ENCODE measurements around the gene CHD3. TPM values are rescaled to one million over a fixed set of nuclear protein-coding genes. Genes with fewer than 3 reads are reported as not detected.
A peak's percentile ranks its signal among the peaks of the same experiment; 100 is the strongest.

The CHD3 gene
- total RNA-seq, 2 experiments from 2014 or later: 130 to 139 TPM

GRCh38 chr17:7930841-7931631 is 42.4 kb downstream of the CHD3 start:
- Mint-ChIP-seq H3K36me3 (ENCODE audit: low read depth) (peaks cover 19% of the 10 kb centered on the region), H3K27me3 (no peaks in the 10 kb centered on the region), H3K27ac (peak overlapping the region; percentile 94), H3K4me3 (peak overlapping the region; percentile 87), H3K4me1 (ENCODE audit: low read depth) (peaks cover 37% of the 10 kb centered on the region), H3K9me3 (no peaks in the 10 kb centered on the region)
- TF ChIP-seq, protein P1, sequence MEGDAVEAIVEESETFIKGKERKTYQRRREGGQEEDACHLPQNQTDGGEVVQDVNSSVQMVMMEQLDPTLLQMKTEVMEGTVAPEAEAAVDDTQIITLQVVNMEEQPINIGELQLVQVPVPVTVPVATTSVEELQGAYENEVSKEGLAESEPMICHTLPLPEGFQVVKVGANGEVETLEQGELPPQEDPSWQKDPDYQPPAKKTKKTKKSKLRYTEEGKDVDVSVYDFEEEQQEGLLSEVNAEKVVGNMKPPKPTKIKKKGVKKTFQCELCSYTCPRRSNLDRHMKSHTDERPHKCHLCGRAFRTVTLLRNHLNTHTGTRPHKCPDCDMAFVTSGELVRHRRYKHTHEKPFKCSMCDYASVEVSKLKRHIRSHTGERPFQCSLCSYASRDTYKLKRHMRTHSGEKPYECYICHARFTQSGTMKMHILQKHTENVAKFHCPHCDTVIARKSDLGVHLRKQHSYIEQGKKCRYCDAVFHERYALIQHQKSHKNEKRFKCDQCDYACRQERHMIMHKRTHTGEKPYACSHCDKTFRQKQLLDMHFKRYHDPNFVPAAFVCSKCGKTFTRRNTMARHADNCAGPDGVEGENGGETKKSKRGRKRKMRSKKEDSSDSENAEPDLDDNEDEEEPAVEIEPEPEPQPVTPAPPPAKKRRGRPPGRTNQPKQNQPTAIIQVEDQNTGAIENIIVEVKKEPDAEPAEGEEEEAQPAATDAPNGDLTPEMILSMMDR (IDR thresholded peaks at IDR 0.05): no peak
- intact Hi-C loops (cut with micrococcal nuclease): no loop called here
- no peak for ATAC-seq
- DNase-seq: peak; percentile 21
- POLR2A ChIA-PET: interaction anchor here (0.7 to 2.3 kb wide), 7 partner anchors 9 to 244 kb away, joined by 3 to 12 read pairs (median 3); partner anchors contain the start of gene RNF227
- CTCF ChIA-PET: interaction anchor here (1.1 to 8.2 kb wide), 9 partner anchors 13 to 163 kb away, joined by 4 to 90 read pairs (median 6); partner anchors contain the start of gene RNF227

DNA sequence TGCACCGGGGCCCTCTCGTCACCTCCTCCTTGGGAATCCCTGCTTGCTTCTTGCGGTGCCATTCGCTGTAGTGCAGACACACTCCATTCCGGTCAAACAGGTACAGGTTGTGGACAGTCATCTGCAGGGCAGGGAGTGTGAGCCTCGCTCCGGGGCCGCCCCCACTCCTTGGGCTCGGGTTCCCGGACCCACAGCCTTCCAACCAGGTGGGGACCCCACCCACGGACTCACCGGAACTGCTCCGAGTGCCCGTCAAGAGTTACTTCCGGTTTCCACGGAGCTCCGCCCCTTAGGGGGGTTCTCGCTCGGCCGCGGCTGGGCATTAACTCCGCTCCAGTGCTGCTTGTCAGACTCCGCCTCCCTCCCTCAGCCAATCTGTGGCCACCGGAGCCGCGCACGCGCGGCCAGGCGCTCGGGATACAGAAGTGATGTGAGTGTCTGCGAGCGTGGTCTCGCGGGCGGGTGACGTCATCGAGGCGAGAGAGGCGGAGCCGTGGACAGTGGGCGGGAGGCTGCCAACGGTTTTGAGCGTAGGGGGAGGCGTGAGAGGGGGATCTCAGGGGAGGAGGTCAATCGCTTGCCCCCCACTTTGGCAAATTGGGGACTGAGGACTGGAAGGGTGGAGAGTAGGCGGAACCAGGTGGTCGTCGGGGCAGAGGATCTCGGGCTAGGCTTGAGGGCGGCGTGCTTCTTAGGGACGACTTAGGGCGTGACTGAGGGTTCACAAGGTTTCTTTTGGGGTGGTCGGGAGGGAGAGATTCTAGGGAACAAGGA is 43.3 kb downstream of the CHD3 start, which contains the start of the genes CNTROB and TRAPPC1:
CNTROB (plus strand) TSS at position 498 of the 774 bp plus-strand sequence. CDS start 874 bp downstream, outside the sequence.
TRAPPC1 (minus strand) TSS at position 238 of the 774 bp plus-strand sequence; CDS start at position 121, 117 bp downstream.
- H3K4me3 Mint-ChIP-seq: peak within 1 kb of the TSS; percentile 87
- ATAC-seq (peak; percentile 99), DNase-seq (peak; percentile 99)
- TF ChIP-seq, protein P1 (IDR thresholded peaks at IDR 0.05): no peak
- intact Hi-C loops (cut with micrococcal nuclease): no loop called here
- H3K4me1 Mint-ChIP-seq (ENCODE audit: low read depth): peaks cover 40% of the 10 kb centered on the region
- POLR2A ChIA-PET: interaction anchor here (0.7 to 2.3 kb wide), 17 partner anchors 8 to 245 kb away, joined by 3 to 17 read pairs (median 4); partner anchors contain the start of gene RNF227
- CTCF ChIA-PET: interaction anchor here (1.1 to 8.2 kb wide), 14 partner anchors 10 to 162 kb away, joined by 4 to 90 read pairs (median 6); partner anchors contain the start of gene RNF227
- H3K27me3 Mint-ChIP-seq: no peaks in the 10 kb centered on the region
- peak within 1 kb of the TSS; percentile 94 for H3K27ac Mint-ChIP-seq
- peaks cover 27% of the 10 kb centered on the region for H3K36me3 Mint-ChIP-seq (ENCODE audit: low read depth)
- no peaks in the 10 kb centered on the region for H3K9me3 Mint-ChIP-seq

- TF ChIP-seq, protein P1 (IDR thresholded peaks at IDR 0.05): no peak
- H3K27me3 Mint-ChIP-seq: no peaks in the 10 kb centered on the region
- DNase-seq (peak; percentile 43), ATAC-seq (peak; percentile 27)
- H3K9me3 Mint-ChIP-seq: no peaks in the 10 kb centered on the region
- intact Hi-C loops (cut with micrococcal nuclease): no loop called here
- H3K4me1 Mint-ChIP-seq (ENCODE audit: low read depth): peaks cover 40% of the 10 kb centered on the region
- H3K4me3 Mint-ChIP-seq: peak overlapping the region; percentile 87
- ChIA-PET CTCF (interaction anchor here (0.7 to 8.2 kb wide), 18 partner anchors 10 to 186 kb away, joined by 3 to 90 read pairs (median 6); partner anchors contain the start of genes ALOXE3 and RNF227), POLR2A (interaction anchor here (0.7 to 2.3 kb wide), 19 partner anchors 8 to 316 kb away, joined by 3 to 17 read pairs (median 4); partner anchors contain the start of genes CHD3, CTC1 and RNF227)
- H3K27ac Mint-ChIP-seq: peak overlapping the region; percentile 94
- H3K36me3 Mint-ChIP-seq (ENCODE audit: low read depth): peaks cover 32% of the 10 kb centered on the region
These were observed 43.9 kb downstream of the CHD3 start for GRCh38 chr17:7932483-7932891.

- no peak for ATAC-seq
- Mint-ChIP-seq H3K4me1 (ENCODE audit: low read depth) (peaks cover 40% of the 10 kb centered on the region), H3K36me3 (ENCODE audit: low read depth) (peaks cover 31% of the 10 kb centered on the region), H3K9me3 (no peaks in the 10 kb centered on the region), H3K4me3 (peak overlapping the region; percentile 87), H3K27me3 (no peaks in the 10 kb centered on the region), H3K27ac (peak overlapping the region; percentile 94)
- intact Hi-C loops (cut with micrococcal nuclease): no loop called here
- peak; percentile 62 for DNase-seq
- ChIA-PET POLR2A (interaction anchor here (0.7 to 2.3 kb wide), 18 partner anchors 8 to 315 kb away, joined by 3 to 17 read pairs (median 4); partner anchors contain the start of genes CHD3, CTC1 and RNF227), CTCF (interaction anchor here (0.7 to 8.2 kb wide), 19 partner anchors 11 to 186 kb away, joined by 3 to 90 read pairs (median 6); partner anchors contain the start of genes ALOXE3 and RNF227)
- TF ChIP-seq, protein P1 (IDR thresholded peaks at IDR 0.05): no peak
These were observed 44.4 kb downstream of the CHD3 start for GRCh38 chr17:7932949-7933348.
